ENCODE data around the gene G0S2. TPM values are rescaled to one million over a fixed set of nuclear protein-coding genes. Genes with fewer than 3 reads are reported as not detected.

The G0S2 gene, protein sequence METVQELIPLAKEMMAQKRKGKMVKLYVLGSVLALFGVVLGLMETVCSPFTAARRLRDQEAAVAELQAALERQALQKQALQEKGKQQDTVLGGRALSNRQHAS
- total RNA-seq (10 to 100 TPM; 53.4 to 74.5 TPM), polyA plus RNA-seq (100 to 1,000 TPM in 1 of 2 donors, 10 to 100 TPM in 1; 44.6 to 696 TPM)
- long read RNA-seq, donor 1, transcript G0S2-201 (2 exons, 866 nt), result major isoform, 77 of 77 reads
- long read RNA-seq, donor 1, partial matches to known transcripts, result 0 of 77 reads
- long read RNA-seq, donor 1, other reads (novel, unspliced or antisense), result 0 of 77 reads
- long read RNA-seq, donor 2, transcript G0S2-201 (2 exons, 866 nt), result major isoform, 33 of 33 reads
- long read RNA-seq, donor 2, partial matches to known transcripts, result 0 of 33 reads
- long read RNA-seq, donor 2, other reads (novel, unspliced or antisense), result 0 of 33 reads
- long read RNA-seq, donor 3, transcript G0S2-201 (2 exons, 866 nt), result major isoform, 27 of 27 reads
- long read RNA-seq, donor 3, partial matches to known transcripts, result 0 of 27 reads
- long read RNA-seq, donor 3, other reads (novel, unspliced or antisense), result 0 of 27 reads
- long read RNA-seq, donor 4, transcript G0S2-201 (2 exons, 866 nt), result major isoform, 31 of 53 reads
- long read RNA-seq, donor 4, partial matches to known transcripts, result 22 of 53 reads
- long read RNA-seq, donor 4, other reads (novel, unspliced or antisense), result 0 of 53 reads
- long read RNA-seq, donor 5, transcript G0S2-201 (2 exons, 866 nt), result major isoform, 64 of 64 reads
- long read RNA-seq, donor 5, partial matches to known transcripts, result 0 of 64 reads
- long read RNA-seq, donor 5, other reads (novel, unspliced or antisense), result 0 of 64 reads

DNA sequence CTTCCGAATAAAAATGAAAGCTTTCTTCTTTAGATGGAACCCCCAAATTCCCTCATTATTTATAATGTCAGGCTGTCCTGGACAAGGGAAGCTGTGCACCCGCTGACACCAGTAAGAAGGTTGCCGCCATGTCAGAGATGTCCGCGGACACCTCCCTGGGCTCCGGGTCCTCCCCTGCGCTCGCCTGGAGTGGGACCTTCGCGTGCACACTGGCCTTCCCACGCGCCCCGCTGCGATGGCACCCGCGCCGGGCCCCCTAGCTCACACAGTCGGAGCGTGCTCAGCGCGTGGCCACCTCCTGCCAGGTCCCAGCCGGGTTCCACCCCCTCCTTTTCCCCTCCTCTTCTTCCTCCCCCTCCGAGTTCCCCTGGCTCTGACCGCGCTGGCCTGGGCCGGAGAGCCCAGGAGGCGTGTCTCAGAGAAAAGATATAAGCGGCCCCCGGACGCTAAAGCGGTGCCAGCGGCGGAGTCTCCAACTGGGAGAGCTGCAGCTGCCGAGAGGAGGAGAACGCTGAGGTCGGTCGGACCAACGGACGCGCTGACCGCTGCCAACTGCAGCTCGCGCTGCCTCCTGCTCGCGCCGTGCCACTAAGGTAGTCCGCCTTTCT, at the start of gene G0S2:
Gene G0S2, plus strand, starts transcription at position 456 of the 608 bp plus-strand sequence. CDS start 273 bp downstream, outside the sequence.
- H3K27ac ChIP-seq (ENCODE audit: low read depth in 1 of 2, low read length in 1 of 2), result peak within 1 kb of the TSS; percentile 62 to 79
- H3K9me3 ChIP-seq (ENCODE audit: control insufficient read depth in 4 of 4, insufficient read depth in 3 of 4, low read length in 3 of 4), result peaks cover 0 to 3% (median 0%) of the 10 kb centered on the region in 4 donors
- peak within 1 kb of the TSS; percentile 42 to 79 for H3K9ac ChIP-seq (ENCODE audit: insufficient read depth in 1 of 2, low read length in 2 of 2)
- DNase-seq, result peak; percentile 90 to 95 (median 93)
- peak within 1 kb of the TSS; percentile 44 for H3K4me3 ChIP-seq
- no peaks in the 10 kb centered on the region for H3K27me3 ChIP-seq (ENCODE audit: control insufficient read depth in 3 of 3, insufficient read depth in 3 of 3, low read length in 2 of 3)
- no peak for TF ChIP-seq CTCF (IDR thresholded peaks at IDR 0.05; ENCODE audit: control extremely low read depth, extremely low read depth)
- peaks cover 8 to 33% (median 15%) of the 10 kb centered on the region in 5 donors for H3K4me1 ChIP-seq (ENCODE audit: control insufficient read depth in 5 of 5, insufficient read depth in 5 of 5, low read length in 5 of 5)
- ATAC-seq (ENCODE audit: insufficient read depth, low FRiP score), result peak; percentile 71
- peaks cover 0 to 3% (median 1%) of the 10 kb centered on the region in 4 donors for H3K36me3 ChIP-seq (ENCODE audit: control insufficient read depth in 4 of 4, insufficient read depth in 4 of 4, low read length in 4 of 4)
- 2 to 4% methylated on average over 43 to 47 of the region's 47 CpGs for WGBS, 2 donors

GRCh38 chr1:209625791-209626285, 49.4 kb upstream of the G0S2 start:
- no peak for TF ChIP-seq CTCF (IDR thresholded peaks at IDR 0.05; ENCODE audit: control extremely low read depth, extremely low read depth)
- ATAC-seq (ENCODE audit: insufficient read depth, low FRiP score), result no peak
- peak overlapping the region; percentile 43 to 58 for H3K27ac ChIP-seq (ENCODE audit: low read depth in 1 of 2, low read length in 1 of 2)
- peaks cover 0 to 27% (median 6%) of the 10 kb centered on the region in 5 donors for H3K4me1 ChIP-seq (ENCODE audit: control insufficient read depth in 5 of 5, insufficient read depth in 5 of 5, low read length in 5 of 5)
- no peaks in the 10 kb centered on the region for H3K9me3 ChIP-seq (ENCODE audit: control insufficient read depth in 4 of 4, insufficient read depth in 3 of 4, low read length in 3 of 4)
- peak overlapping the region; percentile 26 to 28 for H3K9ac ChIP-seq (ENCODE audit: insufficient read depth in 1 of 2, low read length in 2 of 2)
- peak; percentile 45 to 75 (median 69) for DNase-seq
- H3K36me3 ChIP-seq (ENCODE audit: control insufficient read depth in 4 of 4, insufficient read depth in 4 of 4, low read length in 4 of 4), result no peaks in the 10 kb centered on the region
- H3K27me3 ChIP-seq (ENCODE audit: control insufficient read depth in 3 of 3, insufficient read depth in 3 of 3, low read length in 2 of 3), result no peaks in the 10 kb centered on the region
- WGBS, 2 donors, result 84 to 91% methylated on average over 18 of the region's 18 CpGs
- no peak overlapping the region for H3K4me3 ChIP-seq

GRCh38 chr1:209626346-209627026, 48.7 kb upstream of the G0S2 start:
- peak; percentile 10 for ATAC-seq (ENCODE audit: insufficient read depth, low FRiP score)
- Histone ChIP-seq H3K9me3 (ENCODE audit: control insufficient read depth in 4 of 4, insufficient read depth in 3 of 4, low read length in 3 of 4) (no peaks in the 10 kb centered on the region), H3K36me3 (ENCODE audit: control insufficient read depth in 4 of 4, insufficient read depth in 4 of 4, low read length in 4 of 4) (no peaks in the 10 kb centered on the region), H3K4me1 (ENCODE audit: control insufficient read depth in 5 of 5, insufficient read depth in 5 of 5, low read length in 5 of 5) (peaks cover 0 to 27% (median 6%) of the 10 kb centered on the region in 5 donors), H3K27me3 (ENCODE audit: control insufficient read depth in 3 of 3, insufficient read depth in 3 of 3, low read length in 2 of 3) (no peaks in the 10 kb centered on the region), H3K27ac (ENCODE audit: low read depth in 1 of 2, low read length in 1 of 2) (peak overlapping the region in 1 of 2 donors; percentile 15), H3K4me3 (no peak overlapping the region), H3K9ac (ENCODE audit: insufficient read depth in 1 of 2, low read length in 2 of 2) (peak overlapping the region; percentile 26 to 28)
- peak in 1 of 3 donors; percentile 40 for DNase-seq
- WGBS, 2 donors, result 87 to 88% methylated on average over 19 of the region's 19 CpGs
- no peak for TF ChIP-seq CTCF (IDR thresholded peaks at IDR 0.05; ENCODE audit: control extremely low read depth, extremely low read depth)
